AG04450 (cell line): ENCODE results near the gene SEMA6A. TPM values are rescaled to one million over a fixed set of nuclear protein-coding genes. Genes with fewer than 3 reads are reported as not detected.

Experiments used
- CTCF ChIA-PET: fragments of 300-600, 350-600 bp; formaldehyde crosslinking; extraction: SDS; loops from one replicate; lab custom pipeline; 2022; ENCODE audit warnings: antibody characterized with exemption, inconsistent platforms; lab: Charles Lee
- POLR2A ChIA-PET: fragments of 350-600 bp; formaldehyde crosslinking; extraction: SDS; loops from one replicate; lab custom pipeline; 2021; ENCODE audit warnings: antibody characterized with exemption, inconsistent platforms; lab: Yijun Ruan, JAX
- DNase-seq: peaks from one replicate; pipeline ENCODE4 v3.0.0-alpha.2; 2011; ENCODE audit warnings: low read depth, low spot score
- H3K27ac ChIP-seq: one replicate; pipeline ENCODE4 v1.5.1; 2012; ENCODE audit warnings: low read depth, low read length, control low read depth
- H3K27me3 ChIP-seq: one replicate; pipeline ENCODE4 v1.6.0; 2012; ENCODE audit warnings: low read length; ENCODE audit not compliant: control insufficient read depth, insufficient read depth
- H3K4me3 ChIP-seq: 2 replicates; pipeline ENCODE4 v1.5.1; 2011; ENCODE audit warnings: mild to moderate bottlenecking, low read depth, low read length, control low read depth
- H3K9me3 ChIP-seq: 2 replicates; pipeline ENCODE4 v1.5.1; 2012; ENCODE audit warnings: low read length; ENCODE audit not compliant: control insufficient read depth, insufficient read depth
- CTCF ChIP-seq: IDR thresholded peaks from 2 replicates; pipeline ENCODE4 v1.5.1; 2011; ENCODE audit warnings: low read depth, low read length, control low read depth, inconsistent platforms
- polyA plus RNA-seq: library from polyadenylated mRNA; depleted of rRNA; stranded (reverse); fragments of >200 nt; gene quantifications from 2 replicates; pipeline ENCODE4 v1.2.3, GENCODE V29; 2011

SEMA6A gene
- polyA plus RNA-seq, 1 experiment: 0.17 TPM

- Histone ChIP-seq H3K4me3 (no peak overlapping the region), H3K9me3 (no peaks in the 10 kb centered on the region), H3K27me3 (no peaks in the 10 kb centered on the region), H3K27ac (no peak overlapping the region)
- POLR2A ChIA-PET: no interaction called here
- no peak for DNase-seq
- no peak for TF ChIP-seq CTCF
- CTCF ChIA-PET: no interaction called here
Measured at GRCh38 chr5:116534964-116535651, 39.5 kb downstream of the SEMA6A start.

DNA sequence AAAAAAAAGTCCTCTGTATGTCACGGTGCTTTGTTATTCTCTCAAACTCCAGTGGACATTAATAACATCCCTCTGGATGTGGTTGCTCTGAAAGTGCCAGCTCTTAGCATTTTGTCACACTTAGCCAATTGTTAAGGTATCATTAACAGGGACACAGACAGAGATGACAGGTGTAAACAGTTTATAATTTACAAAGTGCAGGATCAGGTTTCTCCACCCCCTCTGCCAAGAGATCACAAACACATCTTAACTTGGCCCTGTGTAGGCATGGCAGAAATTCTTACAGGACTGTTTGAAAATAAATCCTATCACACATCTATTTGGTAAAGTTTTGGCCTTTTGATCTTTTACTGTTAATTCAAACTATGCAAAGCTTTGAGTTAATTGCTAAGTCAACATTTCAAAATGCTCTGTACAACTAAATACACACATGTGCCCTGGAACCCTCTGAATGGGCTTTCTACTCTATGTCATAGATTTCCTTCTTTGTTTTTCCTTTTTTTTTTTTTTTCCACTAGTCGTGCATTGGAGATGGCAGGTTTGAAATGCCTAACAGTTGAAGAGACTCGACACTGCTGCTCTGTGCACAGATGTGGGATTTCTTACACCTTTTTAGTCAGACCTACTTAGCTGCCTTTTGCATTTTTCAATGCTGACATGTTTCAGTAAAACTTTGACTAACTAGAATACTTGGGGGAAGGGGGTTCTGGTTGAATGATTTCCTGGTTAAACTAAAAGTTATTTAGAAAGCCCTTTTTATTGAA is 41.7 kb downstream of the SEMA6A start:
- no peak for DNase-seq
- no peak overlapping the region for H3K4me3 ChIP-seq
- no peak for TF ChIP-seq CTCF
- no peaks in the 10 kb centered on the region for H3K27me3 ChIP-seq
- no peak overlapping the region for H3K27ac ChIP-seq
- POLR2A ChIA-PET: no interaction called here
- CTCF ChIA-PET: interaction anchor here (0.7 kb wide), 1 partner anchor 568 kb away, joined by 7 read pairs; no protein-coding TSS in a partner anchor
- H3K9me3 ChIP-seq: no peaks in the 10 kb centered on the region

GRCh38 chr5:116531635-116532034 is 43.0 kb downstream of the SEMA6A start:
- H3K27me3 ChIP-seq: no peaks in the 10 kb centered on the region
- no peak overlapping the region for H3K4me3 ChIP-seq
- no peaks in the 10 kb centered on the region for H3K9me3 ChIP-seq
- no peak for DNase-seq
- ChIA-PET POLR2A (no interaction called here), CTCF (no interaction called here)
- no peak overlapping the region for H3K27ac ChIP-seq
- no peak for TF ChIP-seq CTCF

DNA sequence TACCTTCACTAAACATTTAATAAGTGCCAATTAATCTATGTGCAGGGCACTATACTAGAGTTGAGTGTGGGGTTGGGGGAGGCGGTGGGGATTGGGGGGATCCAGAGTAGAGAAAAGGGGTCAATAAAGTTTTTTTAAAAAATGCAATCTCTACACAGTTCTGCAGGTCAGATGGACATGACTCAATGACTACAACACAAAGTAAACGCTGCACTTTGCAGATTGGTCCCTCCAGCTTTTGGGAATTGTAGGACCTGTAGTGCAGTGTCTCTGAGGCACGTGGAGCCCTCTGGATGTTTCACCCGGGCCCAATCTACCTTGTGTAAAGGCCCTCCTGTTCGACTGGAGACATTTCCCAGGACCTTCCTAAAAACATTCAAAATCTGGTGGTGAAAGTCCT is 43.5 kb downstream of the SEMA6A start:
- TF ChIP-seq CTCF: no peak
- POLR2A ChIA-PET: no interaction called here
- CTCF ChIA-PET: no interaction called here

DNA sequence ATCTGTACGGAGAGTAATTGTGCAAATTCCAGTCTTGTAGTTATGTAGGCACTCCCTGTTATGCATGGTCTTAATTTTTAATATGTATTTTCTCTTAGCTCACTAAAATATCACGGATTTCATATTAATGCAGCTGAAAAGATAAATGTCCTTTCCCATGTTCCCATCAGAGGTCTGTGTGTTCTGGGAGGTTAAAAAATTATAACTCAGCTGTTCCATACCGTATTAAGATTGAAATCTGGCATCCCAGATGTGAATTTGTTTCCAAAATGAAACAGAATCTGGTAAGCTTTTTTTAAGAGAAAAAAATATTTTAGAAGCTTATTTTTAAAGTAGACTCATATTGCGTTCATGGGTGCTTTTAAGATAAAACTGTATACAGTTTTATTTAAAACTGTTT is 44.3 kb downstream of the SEMA6A start:
- H3K4me3 ChIP-seq: no peak overlapping the region
- H3K27ac ChIP-seq: no peak overlapping the region
- no peak for TF ChIP-seq CTCF
- DNase-seq: no peak
- H3K27me3 ChIP-seq: no peaks in the 10 kb centered on the region
- ChIA-PET CTCF (no interaction called here), POLR2A (no interaction called here)
- no peaks in the 10 kb centered on the region for H3K9me3 ChIP-seq

More for the DNA sequence above, 43.5 kb downstream of the SEMA6A start:
- Histone ChIP-seq H3K27me3 (no peaks in the 10 kb centered on the region), H3K9me3 (no peaks in the 10 kb centered on the region), H3K4me3 (no peak overlapping the region), H3K27ac (no peak overlapping the region)
- DNase-seq: no peak
